ENCODE results near the gene CIDEB. TPM values are rescaled to one million over a fixed set of nuclear protein-coding genes. Genes with fewer than 3 reads are reported as not detected.
A peak's percentile ranks its signal among the peaks of the same experiment; 100 is the strongest.

CIDEB gene
- total and polyA plus RNA-seq, 10 of the 15 experiments (the other 5 are each of a cell fraction or from before 2014, with no cell fraction given) = 0.34 to 6.3 (median 3.2) TPM

GRCh38 chr14:24271134-24271833 lies 36.5 kb downstream of the CIDEB start, which contains the start of gene RABGGTA (continued):
- TF ChIP-seq SKIL (IDR thresholded peaks at IDR 0.05; ENCODE audit: low read depth, poor library complexity, severe bottlenecking) (no peak), FOXM1 (IDR thresholded peaks at IDR 0.05; ENCODE audit: low read depth, low read length) (no peak), ZNF687 (IDR thresholded peaks at IDR 0.05) (peak; percentile 98), RFX5 (IDR thresholded peaks at IDR 0.05; ENCODE audit: low read depth, low read length) (peak; percentile 61; the same call in 1 of the 2 replicates), MEF2A (IDR thresholded peaks at IDR 0.05; ENCODE audit: insufficient read depth, low read depth, low read length) (0 out of 2 replicates have a peak, but pooled peaks have one; percentile 55), EED (IDR thresholded peaks at IDR 0.05; ENCODE audit: low read depth) (peak; percentile 62; the same call in 1 of the 2 replicates), TCF7 (IDR thresholded peaks at IDR 0.05; ENCODE audit: borderline replicate concordance) (no peak), NFXL1 (IDR thresholded peaks at IDR 0.05; ENCODE audit: borderline replicate concordance) (no peak), RAD51 (IDR thresholded peaks at IDR 0.05) (no peak), RELA (IDR thresholded peaks at IDR 0.05; ENCODE audit: borderline replicate concordance, partially characterized antibody) (peak; percentile 77), POLR2AphosphoS2 (IDR thresholded peaks at IDR 0.05; ENCODE audit: low read depth, low read length) (peak; percentile 61; the same call in 1 of the 2 replicates), NKRF (conservative IDR thresholded peaks at IDR 0.05) (peak; percentile 85), USF1 (IDR thresholded peaks at IDR 0.05; ENCODE audit: borderline replicate concordance, extremely low read length, insufficient read depth, low read depth, low read length) (no peak), ZNF384 (IDR thresholded peaks at IDR 0.05; ENCODE audit: borderline replicate concordance, low read depth, low read length) (no peak)
- TF ChIP-seq, protein P1, sequence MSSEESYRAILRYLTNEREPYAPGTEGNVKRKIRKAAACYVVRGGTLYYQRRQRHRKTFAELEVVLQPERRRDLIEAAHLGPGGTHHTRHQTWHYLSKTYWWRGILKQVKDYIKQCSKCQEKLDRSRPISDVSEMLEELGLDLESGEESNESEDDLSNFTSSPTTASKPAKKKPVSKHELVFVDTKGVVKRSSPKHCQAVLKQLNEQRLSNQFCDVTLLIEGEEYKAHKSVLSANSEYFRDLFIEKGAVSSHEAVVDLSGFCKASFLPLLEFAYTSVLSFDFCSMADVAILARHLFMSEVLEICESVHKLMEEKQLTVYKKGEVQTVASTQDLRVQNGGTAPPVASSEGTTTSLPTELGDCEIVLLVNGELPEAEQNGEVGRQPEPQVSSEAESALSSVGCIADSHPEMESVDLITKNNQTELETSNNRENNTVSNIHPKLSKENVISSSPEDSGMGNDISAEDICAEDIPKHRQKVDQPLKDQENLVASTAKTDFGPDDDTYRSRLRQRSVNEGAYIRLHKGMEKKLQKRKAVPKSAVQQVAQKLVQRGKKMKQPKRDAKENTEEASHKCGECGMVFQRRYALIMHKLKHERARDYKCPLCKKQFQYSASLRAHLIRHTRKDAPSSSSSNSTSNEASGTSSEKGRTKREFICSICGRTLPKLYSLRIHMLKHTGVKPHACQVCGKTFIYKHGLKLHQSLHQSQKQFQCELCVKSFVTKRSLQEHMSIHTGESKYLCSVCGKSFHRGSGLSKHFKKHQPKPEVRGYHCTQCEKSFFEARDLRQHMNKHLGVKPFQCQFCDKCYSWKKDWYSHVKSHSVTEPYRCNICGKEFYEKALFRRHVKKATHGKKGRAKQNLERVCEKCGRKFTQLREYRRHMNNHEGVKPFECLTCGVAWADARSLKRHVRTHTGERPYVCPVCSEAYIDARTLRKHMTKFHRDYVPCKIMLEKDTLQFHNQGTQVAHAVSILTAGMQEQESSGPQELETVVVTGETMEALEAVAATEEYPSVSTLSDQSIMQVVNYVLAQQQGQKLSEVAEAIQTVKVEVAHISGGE (CRISPR knock-in tag; IDR thresholded peaks at IDR 0.05) = no peak
